ENCODE results near the gene GNAL. TPM values are rescaled to one million over a fixed set of nuclear protein-coding genes. Genes with fewer than 3 reads are reported as not detected.

Gene GNAL
- total RNA-seq, 1 experiment from 2014 or later: 24.0 TPM

DNA sequence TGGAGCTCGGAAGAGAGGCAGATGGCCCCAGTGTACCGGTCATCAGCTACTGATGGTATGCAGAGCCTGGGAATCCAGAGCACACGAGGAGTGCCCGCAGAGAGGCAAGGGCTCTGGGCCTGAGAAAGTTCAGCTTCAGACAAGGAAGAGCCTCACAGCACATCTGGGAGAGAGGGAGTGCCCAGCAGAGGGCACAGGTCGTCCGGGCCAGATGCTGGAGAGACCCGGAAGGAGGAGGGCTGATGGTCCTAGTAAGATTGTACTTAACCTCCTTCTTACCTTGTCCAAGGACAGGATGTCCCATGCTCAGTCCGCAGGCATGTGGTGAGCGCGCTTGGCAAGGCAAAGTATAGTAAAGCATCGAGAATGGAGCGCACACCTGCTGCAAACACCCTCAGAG, 137.8 kb downstream of the GNAL start:
- Histone ChIP-seq H2AK5ac (ENCODE audit: insufficient read length, low read length) (no peak overlapping the region), H3K23me2 (ENCODE audit: insufficient read length, low read depth, low read length, poor library complexity, severe bottlenecking) (no peaks in the 10 kb centered on the region), H4K5ac (ENCODE audit: insufficient read length, low read depth, low read length) (no peak overlapping the region), H3K4ac (ENCODE audit: low read depth, low read length) (no peak overlapping the region), H3K27me3 (ENCODE audit: insufficient read depth, low read length) (no peaks in the 10 kb centered on the region), H3K23ac (ENCODE audit: insufficient read length, low read depth, low read length) (no peak overlapping the region), H3K27ac (ENCODE audit: insufficient read length, low read depth, low read length) (no peak overlapping the region), H2BK120ac (ENCODE audit: low read depth, low read length, poor library complexity, severe bottlenecking) (no peak overlapping the region), H3K4me2 (ENCODE audit: insufficient read depth, insufficient read length, low read length) (no peak overlapping the region), H4K91ac (ENCODE audit: insufficient read length, low read depth, low read length) (no peak overlapping the region), H2BK15ac (ENCODE audit: low read depth, low read length) (no peak overlapping the region), H3K79me2 (ENCODE audit: insufficient read depth, low read length) (no peaks in the 10 kb centered on the region), H4K20me1 (ENCODE audit: control insufficient read depth, insufficient read depth, insufficient read length) (no peaks in the 10 kb centered on the region), H3K56ac (ENCODE audit: insufficient read length, low read depth, low read length) (no peak overlapping the region), H3K14ac (ENCODE audit: insufficient read depth, low read length) (no peak overlapping the region), H3K9ac (ENCODE audit: extremely low read depth, insufficient read length, low read length) (no peak overlapping the region), H4K8ac (replicated peaks; ENCODE audit: insufficient read length, low read depth, low read length) (no peak overlapping the region), H2BK12ac (ENCODE audit: insufficient read length, low read depth, low read length) (no peak overlapping the region), H2BK5ac (ENCODE audit: insufficient read length, low read length) (no peak overlapping the region), H3T11ph (ENCODE audit: low read length) (no peak overlapping the region), H3K18ac (ENCODE audit: insufficient read length, low read depth, low read length) (no peak overlapping the region), H3K4me1 (ENCODE audit: insufficient read depth, low read length) (peaks cover 6% of the 10 kb centered on the region; the same call in 1 of the 2 replicates), H3K9me3 (ENCODE audit: control insufficient read depth, low read depth, low read length) (no peaks in the 10 kb centered on the region), H2BK20ac (ENCODE audit: low read depth, low read length, poor library complexity, severe bottlenecking) (no peak overlapping the region), H2AFZ (ENCODE audit: low read length) (no peak overlapping the region), H3K79me1 (ENCODE audit: insufficient read depth, low read depth, low read length, poor library complexity, severe bottlenecking) (no peaks in the 10 kb centered on the region)
- Mint-ChIP-seq H3K4me1 (peaks cover 30 to 43% of the 10 kb centered on the region in 2 experiments), H3K27me3 (ENCODE audit: low read depth) (no peaks in the 10 kb centered on the region), H3K27ac (peak overlapping the region in 1 of 3 experiments; percentile 31; a peak in 2 of 7 replicates), H3K36me3 (ENCODE audit: insufficient read depth in 1 of 3, low read depth in 3 of 3) (peaks cover 3 to 6% (median 5%) of the 10 kb centered on the region in 3 experiments; a peak in 5 of 7 replicates), H3K9me3 (peaks cover 0 to 4% of the 10 kb centered on the region in 2 experiments; a peak in 1 of 5 replicates), H3K4me3 (no peak overlapping the region)
- peak; percentile 65 for DNase-seq
- no CpG with 5 or more reads among the region's 12 CpGs for WGBS (ENCODE audit: extremely low coverage, insufficient read length, low lambda C conversion rate)
- TF ChIP-seq, protein P1, sequence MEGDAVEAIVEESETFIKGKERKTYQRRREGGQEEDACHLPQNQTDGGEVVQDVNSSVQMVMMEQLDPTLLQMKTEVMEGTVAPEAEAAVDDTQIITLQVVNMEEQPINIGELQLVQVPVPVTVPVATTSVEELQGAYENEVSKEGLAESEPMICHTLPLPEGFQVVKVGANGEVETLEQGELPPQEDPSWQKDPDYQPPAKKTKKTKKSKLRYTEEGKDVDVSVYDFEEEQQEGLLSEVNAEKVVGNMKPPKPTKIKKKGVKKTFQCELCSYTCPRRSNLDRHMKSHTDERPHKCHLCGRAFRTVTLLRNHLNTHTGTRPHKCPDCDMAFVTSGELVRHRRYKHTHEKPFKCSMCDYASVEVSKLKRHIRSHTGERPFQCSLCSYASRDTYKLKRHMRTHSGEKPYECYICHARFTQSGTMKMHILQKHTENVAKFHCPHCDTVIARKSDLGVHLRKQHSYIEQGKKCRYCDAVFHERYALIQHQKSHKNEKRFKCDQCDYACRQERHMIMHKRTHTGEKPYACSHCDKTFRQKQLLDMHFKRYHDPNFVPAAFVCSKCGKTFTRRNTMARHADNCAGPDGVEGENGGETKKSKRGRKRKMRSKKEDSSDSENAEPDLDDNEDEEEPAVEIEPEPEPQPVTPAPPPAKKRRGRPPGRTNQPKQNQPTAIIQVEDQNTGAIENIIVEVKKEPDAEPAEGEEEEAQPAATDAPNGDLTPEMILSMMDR (conservative IDR thresholded peaks at IDR 0.05): peak; percentile 49; the same call in 2 of the 3 replicates
